Dermis microvascular lymphatic vessel endothelial cell (primary cell): Measurements from ENCODE around the gene SLC2A9. TPM values are rescaled to one million over a fixed set of nuclear protein-coding genes. Genes with fewer than 3 reads are reported as not detected.

Experiments used
- DNase-seq, 2 donors: peaks; one replicate each; pipeline versions ENCODE4 v3.0.0 to v3.0.0-alpha.2; 2010; ENCODE audit warnings: low read depth in 2 of 2
- total RNA-seq: library from RNA; depleted of rRNA; stranded (reverse); fragments of >200 nt; gene quantifications from 2 replicates; pipeline ENCODE4 v1.2.1, GENCODE V29; 2014

Gene SLC2A9
- total RNA-seq, 1 donor from 2014 or later: 0.90 TPM

GRCh38 chr4:9963328-9963727 is 58.0 kb downstream of the SLC2A9 start:
- DNase-seq: no peak

GRCh38 chr4:9962611-9963314 is 58.5 kb downstream of the SLC2A9 start:
- DNase-seq: no peak

- no peak for DNase-seq
Measured at GRCh38 chr4:9954468-9954867, 66.8 kb downstream of the SLC2A9 start.

GRCh38 chr4:9953089-9953488 is 68.2 kb downstream of the SLC2A9 start:
- no peak for DNase-seq

- DNase-seq: no peak
Measured at GRCh38 chr4:9952415-9952950, 68.8 kb downstream of the SLC2A9 start.

- DNase-seq: no peak
Measured at GRCh38 chr4:9949573-9949972, 71.7 kb downstream of the SLC2A9 start.

GRCh38 chr4:9947168-9948062 is 73.9 kb downstream of the SLC2A9 start:
- DNase-seq: no peak

GRCh38 chr4:9946170-9946569 is 75.1 kb downstream of the SLC2A9 start:
- no peak for DNase-seq

- DNase-seq: no peak
Measured at GRCh38 chr4:9944431-9945425, 76.6 kb downstream of the SLC2A9 start.

- DNase-seq: no peak
Measured at GRCh38 chr4:9943761-9944160, 77.5 kb downstream of the SLC2A9 start.

GRCh38 chr4:9942921-9943600 is 78.2 kb downstream of the SLC2A9 start:
- DNase-seq: no peak

- DNase-seq: no peak
Measured at GRCh38 chr4:9942139-9942538, 79.2 kb downstream of the SLC2A9 start.

GRCh38 chr4:9940041-9940440 is 81.3 kb downstream of the SLC2A9 start:
- no peak for DNase-seq

GRCh38 chr4:9938933-9939332 is 82.4 kb downstream of the SLC2A9 start:
- no peak for DNase-seq

GRCh38 chr4:9937078-9937477 is 84.2 kb downstream of the SLC2A9 start:
- DNase-seq: no peak

- DNase-seq: no peak
Measured at GRCh38 chr4:9936129-9936644, 85.1 kb downstream of the SLC2A9 start.

- DNase-seq: no peak
Measured at GRCh38 chr4:9933956-9934355, 87.3 kb downstream of the SLC2A9 start.

- no peak for DNase-seq
Measured at GRCh38 chr4:9933184-9933583, 88.1 kb downstream of the SLC2A9 start.

- no peak for DNase-seq
Measured at GRCh38 chr4:9932771-9933170, 88.5 kb downstream of the SLC2A9 start.

GRCh38 chr4:9931146-9931545 is 90.2 kb downstream of the SLC2A9 start:
- no peak for DNase-seq
